ENCODE results near the gene RASGRF2. TPM values are rescaled to one million over a fixed set of nuclear protein-coding genes. Genes with fewer than 3 reads are reported as not detected.

RASGRF2 gene
- total and polyA plus RNA-seq, 3 experiments from 2014 or later: 11.1 to 13.5 (median 13.4) TPM

DNA sequence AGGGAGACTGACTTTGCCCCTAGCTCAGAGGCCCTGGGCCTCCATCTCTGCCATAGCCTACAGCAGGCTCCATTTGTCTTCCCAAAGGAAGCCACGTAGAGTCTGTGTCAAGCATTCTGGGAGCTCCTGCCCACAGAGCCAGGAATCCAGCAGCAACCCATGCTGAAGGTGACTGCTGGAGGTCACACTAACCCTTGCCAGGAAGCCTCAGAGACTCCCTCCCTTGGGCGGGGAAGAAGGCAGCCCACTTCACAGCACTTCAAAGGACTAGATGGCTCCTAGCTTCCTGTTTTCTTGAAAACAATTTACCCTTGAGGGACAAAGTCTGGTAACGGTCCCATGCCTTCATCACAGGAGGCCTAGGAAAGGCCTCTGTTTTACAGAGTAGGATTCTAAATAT lies 274.6 kb downstream of the RASGRF2 start:
- Mint-ChIP-seq H3K27ac (peak overlapping the region in 2 of 8 donors; percentile 49 to 73), H3K9me3 (peaks cover 0 to 2% (median 0%) of the 10 kb centered on the region in 5 donors), H3K27me3 (no peaks in the 10 kb centered on the region), H3K4me3 (no peak overlapping the region), H3K4me1 (peaks cover 13 to 35% (median 30%) of the 10 kb centered on the region in 3 donors), H3K36me3 (no peaks in the 10 kb centered on the region)
- CTCF ChIA-PET: interaction anchor here (0.5 to 2.0 kb wide), 2 partner anchors 11 to 66 kb away, joined by 3 to 4 read pairs; no protein-coding TSS in a partner anchor
- H3K9me3 ChIP-seq (ENCODE audit: low read length): no peaks in the 10 kb centered on the region
- H3K27ac ChIP-seq (ENCODE audit: low read depth, low read length): no peak overlapping the region
- H3K4me3 ChIP-seq (ENCODE audit: low read length): no peak overlapping the region
- H3K4me1 ChIP-seq (ENCODE audit: insufficient read depth, low read length): peaks cover 12% of the 10 kb centered on the region
- POLR2A ChIA-PET: no interaction called here
- H3K27me3 ChIP-seq (ENCODE audit: insufficient read depth, low read length, poor library complexity, severe bottlenecking): no peaks in the 10 kb centered on the region
- no peak for DNase-seq
- H3K36me3 ChIP-seq (ENCODE audit: insufficient read depth, low read length): no peaks in the 10 kb centered on the region

DNA sequence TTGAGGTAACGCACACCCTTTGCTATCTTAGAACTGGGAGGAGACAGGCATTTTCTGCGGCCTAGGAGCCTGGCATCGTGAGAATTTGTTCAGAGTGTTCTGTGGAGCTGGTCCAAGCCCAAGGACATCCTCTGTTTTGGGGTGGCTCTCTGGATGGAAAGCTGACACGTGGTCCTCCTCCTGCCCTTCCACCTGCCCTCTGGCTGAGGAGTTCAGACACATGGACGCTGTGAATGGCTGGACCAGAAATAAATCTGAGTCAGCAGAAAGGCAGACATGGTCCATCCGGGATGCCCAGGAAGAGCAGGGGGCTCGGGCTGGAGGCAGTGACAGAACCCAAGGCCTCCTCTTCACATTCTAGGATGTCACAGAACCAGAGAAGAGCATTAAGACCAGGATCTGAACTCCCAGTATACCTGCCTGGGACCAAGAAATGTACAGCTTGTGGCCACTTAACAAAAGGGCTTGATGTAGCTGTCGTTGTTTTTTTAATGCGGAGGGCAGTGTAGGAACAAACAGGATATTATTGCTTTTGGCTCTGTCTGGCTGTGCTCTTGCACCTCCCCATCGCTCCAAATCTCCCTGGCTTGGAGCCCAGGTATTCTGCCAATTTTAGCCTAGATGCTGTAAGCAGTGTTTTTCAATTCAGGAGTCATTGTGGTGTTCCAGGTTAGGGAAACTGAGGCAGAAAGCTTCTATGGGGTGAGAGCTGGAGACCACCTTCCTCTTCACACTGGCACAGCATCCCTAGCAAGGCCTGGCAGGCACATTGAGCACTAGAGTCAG lies 275.3 kb downstream of the RASGRF2 start:
- POLR2A ChIA-PET: no interaction called here
- Histone ChIP-seq H3K9me3 (ENCODE audit: low read length) (no peaks in the 10 kb centered on the region), H3K4me3 (ENCODE audit: low read length) (no peak overlapping the region), H3K4me1 (ENCODE audit: insufficient read depth, low read length) (peaks cover 12% of the 10 kb centered on the region), H3K36me3 (ENCODE audit: insufficient read depth, low read length) (no peaks in the 10 kb centered on the region), H3K27me3 (ENCODE audit: insufficient read depth, low read length, poor library complexity, severe bottlenecking) (no peaks in the 10 kb centered on the region), H3K27ac (ENCODE audit: low read depth, low read length) (no peak overlapping the region)
- Mint-ChIP-seq H3K9me3 (peaks cover 0 to 2% (median 0%) of the 10 kb centered on the region in 5 donors), H3K4me3 (peak overlapping the region in 1 of 7 donors; percentile 23), H3K27ac (peak overlapping the region in 1 of 8 donors; percentile 73), H3K4me1 (peaks cover 13 to 35% (median 27%) of the 10 kb centered on the region in 3 donors), H3K36me3 (no peaks in the 10 kb centered on the region), H3K27me3 (no peaks in the 10 kb centered on the region)
- no peak for DNase-seq
- CTCF ChIA-PET: interaction anchor here (2.0 kb wide), 1 partner anchor 10 kb away, joined by 4 read pairs; no protein-coding TSS in a partner anchor

DNA sequence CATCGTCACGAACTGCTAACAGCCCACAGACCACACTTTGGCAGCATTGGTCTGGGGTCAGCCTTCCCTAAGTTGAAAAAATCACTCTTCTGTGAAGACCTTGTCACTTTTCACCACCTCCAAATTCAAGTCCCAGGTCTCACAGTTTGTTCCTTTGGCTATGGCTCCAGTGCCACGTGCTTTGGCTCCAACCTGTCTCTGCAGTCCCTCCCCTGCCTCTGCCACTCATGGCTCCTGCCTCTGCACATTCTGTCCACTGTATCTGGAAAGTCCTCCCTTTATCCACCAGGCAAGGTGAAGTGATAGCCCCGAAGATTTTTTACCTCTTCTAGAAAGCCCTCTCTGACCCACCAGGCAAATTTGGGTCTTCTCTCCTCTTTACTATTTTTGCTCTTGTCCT lies 278.3 kb downstream of the RASGRF2 start:
- H3K4me3 Mint-ChIP-seq: no peak overlapping the region
- no peak overlapping the region for H3K27ac ChIP-seq (ENCODE audit: low read depth, low read length)
- CTCF ChIA-PET: no interaction called here
- H3K4me1 ChIP-seq (ENCODE audit: insufficient read depth, low read length): peaks cover 12% of the 10 kb centered on the region
- H3K27me3 Mint-ChIP-seq: no peaks in the 10 kb centered on the region
- no peaks in the 10 kb centered on the region for H3K27me3 ChIP-seq (ENCODE audit: insufficient read depth, low read length, poor library complexity, severe bottlenecking)
- H3K36me3 ChIP-seq (ENCODE audit: insufficient read depth, low read length): no peaks in the 10 kb centered on the region
- H3K4me3 ChIP-seq (ENCODE audit: low read length): no peak overlapping the region
- no peaks in the 10 kb centered on the region for H3K36me3 Mint-ChIP-seq
- peaks cover 10 to 32% (median 23%) of the 10 kb centered on the region in 3 donors for H3K4me1 Mint-ChIP-seq
- peaks cover 0 to 2% (median 0%) of the 10 kb centered on the region in 5 donors for H3K9me3 Mint-ChIP-seq
- DNase-seq: no peak
- H3K9me3 ChIP-seq (ENCODE audit: low read length): no peaks in the 10 kb centered on the region
- peak overlapping the region in 1 of 8 donors; percentile 59 for H3K27ac Mint-ChIP-seq
- POLR2A ChIA-PET: no interaction called here

DNA sequence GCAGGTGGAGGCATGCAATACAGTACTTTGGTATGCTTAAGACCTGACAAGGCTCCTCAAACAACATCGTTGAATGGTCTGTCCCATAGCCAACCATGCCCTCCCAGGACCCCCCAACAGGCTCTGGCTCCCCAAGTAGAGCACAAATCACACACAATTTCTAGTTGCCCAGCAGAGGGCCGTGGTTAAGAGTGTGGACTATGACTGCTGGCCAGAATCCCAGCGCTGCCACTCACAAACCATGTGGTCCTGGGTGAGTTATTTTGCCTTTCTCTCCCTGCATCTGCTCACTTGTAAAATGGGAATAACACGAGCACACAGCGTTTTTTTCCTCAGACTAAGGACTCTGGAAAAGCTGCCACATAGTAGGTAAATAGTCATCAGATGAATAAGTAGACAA lies 279.4 kb downstream of the RASGRF2 start:
- Histone ChIP-seq H3K27ac (ENCODE audit: low read depth, low read length) (no peak overlapping the region), H3K36me3 (ENCODE audit: insufficient read depth, low read length) (no peaks in the 10 kb centered on the region), H3K4me1 (ENCODE audit: insufficient read depth, low read length) (peaks cover 6% of the 10 kb centered on the region), H3K9me3 (ENCODE audit: low read length) (no peaks in the 10 kb centered on the region), H3K4me3 (ENCODE audit: low read length) (no peak overlapping the region), H3K27me3 (ENCODE audit: insufficient read depth, low read length, poor library complexity, severe bottlenecking) (no peaks in the 10 kb centered on the region)
- peaks cover 5 to 20% (median 13%) of the 10 kb centered on the region in 3 donors for H3K4me1 Mint-ChIP-seq
- ChIA-PET CTCF (no interaction called here), POLR2A (no interaction called here)
- H3K36me3 Mint-ChIP-seq: no peaks in the 10 kb centered on the region
- no peak for DNase-seq
- no peaks in the 10 kb centered on the region for H3K27me3 Mint-ChIP-seq
- no peak overlapping the region for H3K4me3 Mint-ChIP-seq
- peak overlapping the region in 1 of 8 donors; percentile 84 for H3K27ac Mint-ChIP-seq
- H3K9me3 Mint-ChIP-seq: peaks cover 0 to 2% (median 0%) of the 10 kb centered on the region in 5 donors

DNA sequence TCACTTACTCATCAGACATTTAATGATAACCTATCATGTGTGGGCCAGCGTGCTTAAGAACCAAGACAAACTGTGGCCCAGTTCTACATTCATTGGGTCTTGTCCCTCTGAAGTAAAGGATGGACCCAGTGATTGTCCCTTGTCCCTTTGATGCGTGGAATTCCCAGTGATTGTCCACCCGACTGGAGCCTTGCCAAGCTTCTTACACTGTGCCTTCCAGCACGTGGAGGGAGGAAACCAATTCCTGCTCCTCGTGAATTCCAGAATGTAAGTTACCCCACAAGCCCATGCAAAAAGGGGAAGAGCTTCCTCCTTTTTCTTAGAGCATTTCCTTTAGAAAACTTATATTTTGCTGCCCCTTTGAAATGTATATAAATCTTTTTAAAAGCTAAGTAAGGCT lies 280.8 kb downstream of the RASGRF2 start:
- Histone ChIP-seq H3K4me3 (ENCODE audit: low read length) (no peak overlapping the region), H3K4me1 (ENCODE audit: insufficient read depth, low read length) (no peaks in the 10 kb centered on the region), H3K9me3 (ENCODE audit: low read length) (no peaks in the 10 kb centered on the region), H3K27ac (ENCODE audit: low read depth, low read length) (no peak overlapping the region), H3K27me3 (ENCODE audit: insufficient read depth, low read length, poor library complexity, severe bottlenecking) (no peaks in the 10 kb centered on the region), H3K36me3 (ENCODE audit: insufficient read depth, low read length) (no peaks in the 10 kb centered on the region)
- POLR2A ChIA-PET: no interaction called here
- peaks cover 0 to 3% (median 0%) of the 10 kb centered on the region in 3 donors for H3K36me3 Mint-ChIP-seq
- H3K27me3 Mint-ChIP-seq: no peaks in the 10 kb centered on the region
- H3K4me3 Mint-ChIP-seq: no peak overlapping the region
- peaks cover 0 to 2% (median 0%) of the 10 kb centered on the region in 5 donors for H3K9me3 Mint-ChIP-seq
- DNase-seq: no peak
- H3K27ac Mint-ChIP-seq: no peak overlapping the region
- CTCF ChIA-PET: no interaction called here
- peaks cover 0 to 6% (median 0%) of the 10 kb centered on the region in 3 donors for H3K4me1 Mint-ChIP-seq

DNA sequence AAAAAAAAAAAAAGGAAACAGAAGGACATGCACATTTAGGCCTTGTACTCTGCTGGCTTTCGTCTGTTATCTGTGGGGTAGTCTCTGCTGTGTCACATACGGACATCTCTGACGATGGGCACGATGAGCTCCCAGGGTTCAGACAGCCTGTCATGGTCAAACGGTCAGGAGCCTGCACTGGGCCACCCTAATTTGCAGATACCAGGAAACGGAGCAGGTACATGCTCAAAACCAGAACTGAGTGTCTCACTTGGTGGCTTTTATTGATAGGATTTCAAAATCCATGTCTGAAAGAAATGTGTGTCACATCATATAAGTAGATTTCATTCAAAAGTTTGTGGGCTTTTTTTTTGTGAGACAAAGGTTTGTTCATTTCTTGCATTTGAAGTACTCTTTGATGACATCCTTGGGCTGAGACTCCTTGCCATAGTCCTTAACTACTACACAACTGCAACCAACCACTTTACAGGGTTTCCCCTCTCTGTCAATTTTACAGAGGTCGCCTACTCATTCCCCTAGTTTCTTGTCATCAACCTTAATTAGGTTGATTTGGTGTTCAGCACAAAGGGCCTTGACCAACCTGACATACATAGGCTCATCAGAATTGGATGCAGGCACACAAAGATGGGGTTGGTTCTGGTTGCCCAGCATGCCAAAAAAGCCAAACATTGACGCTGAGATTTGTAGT lies 281.9 kb downstream of the RASGRF2 start:
- H3K9me3 ChIP-seq (ENCODE audit: low read length): no peaks in the 10 kb centered on the region
- no peaks in the 10 kb centered on the region for H3K27me3 ChIP-seq (ENCODE audit: insufficient read depth, low read length, poor library complexity, severe bottlenecking)
- H3K9me3 Mint-ChIP-seq: peaks cover 0 to 2% (median 0%) of the 10 kb centered on the region in 5 donors
- no peaks in the 10 kb centered on the region for H3K4me1 ChIP-seq (ENCODE audit: insufficient read depth, low read length)
- peaks cover 0 to 4% (median 0%) of the 10 kb centered on the region in 3 donors for H3K36me3 Mint-ChIP-seq
- ChIA-PET POLR2A (no interaction called here), CTCF (no interaction called here)
- no peak overlapping the region for H3K27ac ChIP-seq (ENCODE audit: low read depth, low read length)
- peaks cover 0 to 2% of the 10 kb centered on the region in 2 donors for H3K27me3 Mint-ChIP-seq
- H3K4me3 Mint-ChIP-seq: no peak overlapping the region
- no peak for DNase-seq
- H3K36me3 ChIP-seq (ENCODE audit: insufficient read depth, low read length): no peaks in the 10 kb centered on the region
- H3K27ac Mint-ChIP-seq: peak overlapping the region in 1 of 8 donors; percentile 5
- no peak overlapping the region for H3K4me3 ChIP-seq (ENCODE audit: low read length)
- H3K4me1 Mint-ChIP-seq: no peaks in the 10 kb centered on the region

DNA sequence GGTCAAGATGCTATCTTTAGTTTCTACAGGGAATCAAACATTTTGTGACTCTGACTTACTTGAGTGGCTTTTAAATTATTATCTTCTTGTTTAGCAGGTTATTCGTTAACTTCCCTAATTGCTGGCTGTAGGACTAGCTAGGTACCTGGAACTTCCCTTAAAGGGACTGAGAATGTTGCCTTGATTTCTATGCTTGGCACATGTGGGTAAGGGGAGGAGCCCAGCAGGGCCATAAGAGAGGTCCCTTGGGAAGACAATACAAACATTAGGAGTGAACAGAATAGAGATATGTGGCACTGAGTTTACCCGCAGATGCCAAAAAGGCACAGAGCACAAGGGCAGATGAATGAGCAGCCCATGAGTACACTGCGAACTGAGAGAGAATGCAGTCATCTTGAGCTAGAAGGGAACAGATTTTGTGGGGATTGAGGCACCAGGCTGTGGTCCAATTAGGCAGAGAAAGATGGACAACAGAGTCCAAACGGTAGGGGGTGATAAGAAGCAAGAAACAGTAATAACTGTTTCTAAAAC lies 282.8 kb downstream of the RASGRF2 start:
- POLR2A ChIA-PET: no interaction called here
- no peak overlapping the region for H3K27ac ChIP-seq (ENCODE audit: low read depth, low read length)

DNA sequence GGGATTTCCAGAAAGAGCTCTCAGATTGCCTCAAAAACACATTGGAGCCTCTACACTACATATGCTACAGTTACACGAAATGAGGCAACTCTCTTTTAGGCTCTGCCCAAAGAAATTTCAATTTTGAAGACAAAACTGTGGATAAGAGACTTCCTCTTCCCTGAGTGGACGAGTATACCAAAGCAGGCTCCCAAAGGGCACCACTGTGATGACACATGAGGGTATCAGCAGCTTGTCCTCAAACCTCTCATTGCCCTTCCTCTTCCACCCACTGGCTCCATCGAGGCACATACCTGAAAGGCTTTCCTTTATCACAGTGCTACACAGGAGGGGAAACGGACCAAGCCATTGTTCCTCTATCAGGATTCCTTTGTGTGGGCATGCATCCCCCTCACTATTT lies 284.3 kb downstream of the RASGRF2 start:
- Mint-ChIP-seq H3K27me3 (peaks cover 0 to 2% of the 10 kb centered on the region in 2 donors), H3K4me3 (no peak overlapping the region), H3K9me3 (no peaks in the 10 kb centered on the region), H3K36me3 (peaks cover 0 to 4% (median 0%) of the 10 kb centered on the region in 3 donors), H3K27ac (no peak overlapping the region), H3K4me1 (no peaks in the 10 kb centered on the region)
- no peaks in the 10 kb centered on the region for H3K36me3 ChIP-seq (ENCODE audit: insufficient read depth, low read length)
- no peaks in the 10 kb centered on the region for H3K9me3 ChIP-seq (ENCODE audit: low read length)
- ChIA-PET POLR2A (no interaction called here), CTCF (no interaction called here)
- H3K4me3 ChIP-seq (ENCODE audit: low read length): no peak overlapping the region
- H3K27ac ChIP-seq (ENCODE audit: low read depth, low read length): no peak overlapping the region
- no peaks in the 10 kb centered on the region for H3K4me1 ChIP-seq (ENCODE audit: insufficient read depth, low read length)
- no peak for DNase-seq
- H3K27me3 ChIP-seq (ENCODE audit: insufficient read depth, low read length, poor library complexity, severe bottlenecking): no peaks in the 10 kb centered on the region

More for the DNA sequence above, 282.8 kb downstream of the RASGRF2 start:
- Histone ChIP-seq H3K4me1 (ENCODE audit: insufficient read depth, low read length) (no peaks in the 10 kb centered on the region), H3K9me3 (ENCODE audit: low read length) (no peaks in the 10 kb centered on the region), H3K4me3 (ENCODE audit: low read length) (no peak overlapping the region), H3K27me3 (ENCODE audit: insufficient read depth, low read length, poor library complexity, severe bottlenecking) (no peaks in the 10 kb centered on the region), H3K36me3 (ENCODE audit: insufficient read depth, low read length) (no peaks in the 10 kb centered on the region)
- H3K9me3 Mint-ChIP-seq: peaks cover 0 to 2% (median 0%) of the 10 kb centered on the region in 5 donors
- no peaks in the 10 kb centered on the region for H3K4me1 Mint-ChIP-seq
- peaks cover 0 to 4% (median 0%) of the 10 kb centered on the region in 3 donors for H3K36me3 Mint-ChIP-seq
- H3K27me3 Mint-ChIP-seq: peaks cover 0 to 2% of the 10 kb centered on the region in 2 donors
- H3K4me3 Mint-ChIP-seq: no peak overlapping the region
- peak overlapping the region in 2 of 8 donors; percentile 3 to 81 for H3K27ac Mint-ChIP-seq
- CTCF ChIA-PET: interaction anchor here (0.8 kb wide), 1 partner anchor 59 kb away, joined by 3 read pairs; no protein-coding TSS in a partner anchor
- no peak for DNase-seq

Data from CD8-positive, alpha-beta memory T cell (primary cell).